NCI-H187 treated with DMSO at 0.1 percent for 48 hours (cell line): ENCODE data around the gene PPIB.

Experiments used
- DNase-seq: peaks from one replicate; lab custom pipeline; 2025; lab: John Stamatoyannopoulos, UW

The PPIB gene

GRCh38 chr15:64162869-64163658, at the start of gene PPIB:
TSS of gene PPIB (minus strand) at chr15:64163022. CDS start at chr15:64162986, 36 bp downstream.
- DNase-seq: peak; percentile 45

GRCh38 chr15:64211696-64212095, 48.9 kb upstream of the PPIB start:
- DNase-seq: no peak

GRCh38 chr15:64210371-64210770, 47.5 kb upstream of the PPIB start:
- DNase-seq: no peak

- DNase-seq: no peak
These were observed 47.0 kb upstream of the PPIB start for GRCh38 chr15:64209680-64210334.

- no peak for DNase-seq
These were observed 42.4 kb upstream of the PPIB start for GRCh38 chr15:64205202-64205601.

- DNase-seq: no peak
These were observed 34.6 kb upstream of the PPIB start for GRCh38 chr15:64197425-64197824.

- DNase-seq: no peak
These were observed 31.1 kb upstream of the PPIB start for GRCh38 chr15:64193971-64194370.

GRCh38 chr15:64191971-64192830, 29.4 kb upstream of the PPIB start:
- no peak for DNase-seq

- no peak for DNase-seq
These were observed 24.8 kb upstream of the PPIB start for GRCh38 chr15:64187396-64188191.

GRCh38 chr15:64185146-64185911, 22.5 kb upstream of the PPIB start:
- no peak for DNase-seq

GRCh38 chr15:64182859-64183370, 20.1 kb upstream of the PPIB start:
- DNase-seq: no peak

GRCh38 chr15:64180235-64180824, 17.5 kb upstream of the PPIB start:
- peak; percentile 47 for DNase-seq

GRCh38 chr15:64166102-64166890, 3.5 kb upstream of the PPIB start:
- no peak for DNase-seq

GRCh38 chr15:64164436-64164835, 1.6 kb upstream of the PPIB start:
- no peak for DNase-seq

GRCh38 chr15:64163659-64164362, 989 bp upstream of the PPIB start:
- no peak for DNase-seq

- no peak for DNase-seq
These were observed 349 bp downstream of the PPIB start for GRCh38 chr15:64162478-64162868.

- no peak for DNase-seq
These were observed 939 bp downstream of the PPIB start for GRCh38 chr15:64161688-64162477.
